ENCODE measurements around the gene LEF1.

LEF1 gene

GRCh38 chr4:108146819-108147218, 21.9 kb downstream of the LEF1 start:
- no peak overlapping the region for H2BK5ac ChIP-seq (ENCODE audit: low read length)
- H3K4ac ChIP-seq (ENCODE audit: low read length): no peak overlapping the region
- WGBS, 2 donors (ENCODE audit: extremely low coverage in 2 of 2, insufficient read length in 2 of 2, insufficient replicate concordance in 1 of 2): no CpG with 5 or more reads among the region's 5 CpGs
- no peak overlapping the region for H2AFZ ChIP-seq (ENCODE audit: low read length)
- no peak overlapping the region for H3K4me2 ChIP-seq (ENCODE audit: insufficient read depth, low read length, poor library complexity, severe bottlenecking)
- H3K14ac ChIP-seq (ENCODE audit: low read length): no peak overlapping the region
- H2BK15ac ChIP-seq (ENCODE audit: low read length): no peak overlapping the region
- no peak for DNase-seq (ENCODE audit: low spot score)
- H3K27me3 ChIP-seq (ENCODE audit: control insufficient read depth in 3 of 3, insufficient read depth in 3 of 3, low read depth in 1 of 3, low read length in 3 of 3): no peaks in the 10 kb centered on the region
- H3K4me1 ChIP-seq (ENCODE audit: control insufficient read depth in 2 of 2, insufficient read depth in 1 of 2, low read depth in 1 of 2, low read length in 2 of 2): peaks cover 10% of the 10 kb centered on the region in 2 donors
- H3K79me1 ChIP-seq (ENCODE audit: low read depth, low read length): peaks cover 1% of the 10 kb centered on the region
- no peak overlapping the region for H3K18ac ChIP-seq (ENCODE audit: low read length)
- H3K27ac ChIP-seq (replicated peaks; ENCODE audit: low read length): no peak overlapping the region
- H2BK12ac ChIP-seq (ENCODE audit: low read length): no peak overlapping the region
- H3K4me3 ChIP-seq (ENCODE audit: low read length in 2 of 2): no peak overlapping the region
- no peak overlapping the region for H3K23ac ChIP-seq (ENCODE audit: low read depth, low read length, poor library complexity)
- H3K36me3 ChIP-seq (replicated peaks in 1 of 2; ENCODE audit: control insufficient read depth in 2 of 2, insufficient read depth in 2 of 2, low read length in 2 of 2): no peaks in the 10 kb centered on the region
- no peak overlapping the region for H3K9ac ChIP-seq (ENCODE audit: low read depth, low read length, poor library complexity)
- H3K9me3 ChIP-seq (replicated peaks in 1 of 2; ENCODE audit: control insufficient read depth in 2 of 2, insufficient read depth in 1 of 2, low read depth in 1 of 2, low read length in 2 of 2): no peaks in the 10 kb centered on the region
- H4K8ac ChIP-seq (ENCODE audit: low read depth, low read length): no peak overlapping the region
- no peak overlapping the region for H2AK5ac ChIP-seq (ENCODE audit: low read depth, low read length)
- no peak overlapping the region for H4K91ac ChIP-seq (ENCODE audit: low read depth, low read length, poor library complexity)
- H2BK120ac ChIP-seq (ENCODE audit: low read depth, low read length): no peak overlapping the region

DNA sequence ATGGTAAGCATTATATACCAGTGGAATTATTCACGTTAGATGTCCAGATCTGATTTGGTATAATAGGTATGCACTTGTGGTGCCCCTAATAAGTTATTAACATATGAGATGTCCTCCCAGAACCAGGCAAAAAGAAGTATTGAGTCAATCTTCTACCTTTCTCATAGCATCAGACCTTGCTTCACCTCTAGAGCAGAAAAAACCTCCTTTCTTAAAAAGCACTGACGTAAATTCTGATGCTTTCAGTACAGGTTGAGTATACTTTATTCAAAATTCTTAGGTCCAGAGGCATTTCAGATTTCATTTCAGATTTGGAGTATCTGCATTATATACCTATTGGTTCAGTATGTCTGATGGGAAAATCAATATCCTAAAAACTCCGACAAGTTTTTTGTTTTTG, 22.4 kb downstream of the LEF1 start:
- H2AK5ac ChIP-seq (ENCODE audit: low read depth, low read length): no peak overlapping the region
- H3K4me1 ChIP-seq (ENCODE audit: control insufficient read depth in 2 of 2, insufficient read depth in 1 of 2, low read depth in 1 of 2, low read length in 2 of 2): peaks cover 12 to 15% of the 10 kb centered on the region in 2 donors
- H3K4me3 ChIP-seq (ENCODE audit: low read length in 2 of 2): no peak overlapping the region
- H3K9ac ChIP-seq (ENCODE audit: low read depth, low read length, poor library complexity): no peak overlapping the region
- H3K79me1 ChIP-seq (ENCODE audit: low read depth, low read length): peaks cover 1% of the 10 kb centered on the region
- H3K4ac ChIP-seq (ENCODE audit: low read length): no peak overlapping the region
- H3K18ac ChIP-seq (ENCODE audit: low read length): no peak overlapping the region
- H3K4me2 ChIP-seq (ENCODE audit: insufficient read depth, low read length, poor library complexity, severe bottlenecking): no peak overlapping the region
- H2BK12ac ChIP-seq (ENCODE audit: low read length): no peak overlapping the region
- no peak overlapping the region for H3K14ac ChIP-seq (ENCODE audit: low read length)
- H3K27ac ChIP-seq (replicated peaks; ENCODE audit: low read length): no peak overlapping the region
- no CpG with 5 or more reads among the region's 3 CpGs for WGBS, 2 donors (ENCODE audit: extremely low coverage in 2 of 2, insufficient read length in 2 of 2, insufficient replicate concordance in 1 of 2)
- DNase-seq (ENCODE audit: low spot score): no peak
- no peak overlapping the region for H3K23ac ChIP-seq (ENCODE audit: low read depth, low read length, poor library complexity)
- no peak overlapping the region for H2BK5ac ChIP-seq (ENCODE audit: low read length)
- no peak overlapping the region for H2AFZ ChIP-seq (ENCODE audit: low read length)
- no peak overlapping the region for H2BK120ac ChIP-seq (ENCODE audit: low read depth, low read length)
- no peak overlapping the region for H4K91ac ChIP-seq (ENCODE audit: low read depth, low read length, poor library complexity)
- H2BK15ac ChIP-seq (ENCODE audit: low read length): no peak overlapping the region
- H3K9me3 ChIP-seq (replicated peaks in 1 of 2; ENCODE audit: control insufficient read depth in 2 of 2, insufficient read depth in 1 of 2, low read depth in 1 of 2, low read length in 2 of 2): no peaks in the 10 kb centered on the region
- H3K36me3 ChIP-seq (replicated peaks in 1 of 2; ENCODE audit: control insufficient read depth in 2 of 2, insufficient read depth in 2 of 2, low read length in 2 of 2): no peaks in the 10 kb centered on the region
- no peaks in the 10 kb centered on the region for H3K27me3 ChIP-seq (ENCODE audit: control insufficient read depth in 3 of 3, insufficient read depth in 3 of 3, low read depth in 1 of 3, low read length in 3 of 3)
- no peak overlapping the region for H4K8ac ChIP-seq (ENCODE audit: low read depth, low read length)

DNA sequence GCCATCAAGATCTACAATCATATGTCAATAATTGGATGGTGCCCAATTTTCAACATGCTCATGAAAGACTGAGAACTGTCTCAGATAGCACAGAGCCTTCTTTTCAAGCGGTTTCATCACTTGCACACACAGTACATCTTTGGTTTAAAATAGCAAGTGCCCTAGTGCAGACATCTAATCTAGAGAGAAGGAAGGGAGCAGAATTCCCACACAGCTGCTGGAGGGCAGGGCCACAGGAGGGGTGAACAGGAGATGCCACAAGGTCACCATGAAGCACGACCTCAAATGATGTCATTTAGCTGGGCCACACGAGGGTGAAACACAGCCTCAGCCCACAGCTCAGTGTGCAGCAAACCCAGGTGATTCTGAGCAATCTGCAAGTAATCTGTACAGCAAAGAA, 24.3 kb downstream of the LEF1 start:
- H2BK120ac ChIP-seq (ENCODE audit: low read depth, low read length): no peak overlapping the region
- no peak for DNase-seq (ENCODE audit: low spot score)
- no CpG with 5 or more reads among the region's 3 CpGs for WGBS, 2 donors (ENCODE audit: extremely low coverage in 2 of 2, insufficient read length in 2 of 2, insufficient replicate concordance in 1 of 2)
- H2BK5ac ChIP-seq (ENCODE audit: low read length): no peak overlapping the region
- H3K27ac ChIP-seq (replicated peaks; ENCODE audit: low read length): no peak overlapping the region
- no peak overlapping the region for H2BK12ac ChIP-seq (ENCODE audit: low read length)
- H2BK15ac ChIP-seq (ENCODE audit: low read length): no peak overlapping the region
- H3K79me1 ChIP-seq (ENCODE audit: low read depth, low read length): peaks cover 1% of the 10 kb centered on the region
- H3K9me3 ChIP-seq (replicated peaks in 1 of 2; ENCODE audit: control insufficient read depth in 2 of 2, insufficient read depth in 1 of 2, low read depth in 1 of 2, low read length in 2 of 2): no peaks in the 10 kb centered on the region
- H3K23ac ChIP-seq (ENCODE audit: low read depth, low read length, poor library complexity): no peak overlapping the region
- H2AK5ac ChIP-seq (ENCODE audit: low read depth, low read length): no peak overlapping the region
- H3K27me3 ChIP-seq (ENCODE audit: control insufficient read depth in 3 of 3, insufficient read depth in 3 of 3, low read depth in 1 of 3, low read length in 3 of 3): no peaks in the 10 kb centered on the region
- no peak overlapping the region for H3K14ac ChIP-seq (ENCODE audit: low read length)
- H3K4me3 ChIP-seq (ENCODE audit: low read length in 2 of 2): peak overlapping the region in 1 of 2 donors; percentile 34
- H3K9ac ChIP-seq (ENCODE audit: low read depth, low read length, poor library complexity): no peak overlapping the region
- no peak overlapping the region for H3K18ac ChIP-seq (ENCODE audit: low read length)
- peak overlapping the region; percentile 77 for H4K8ac ChIP-seq (ENCODE audit: low read depth, low read length)
- H4K91ac ChIP-seq (ENCODE audit: low read depth, low read length, poor library complexity): no peak overlapping the region
- H3K4ac ChIP-seq (ENCODE audit: low read length): no peak overlapping the region
- no peak overlapping the region for H3K4me2 ChIP-seq (ENCODE audit: insufficient read depth, low read length, poor library complexity, severe bottlenecking)
- no peaks in the 10 kb centered on the region for H3K36me3 ChIP-seq (replicated peaks in 1 of 2; ENCODE audit: control insufficient read depth in 2 of 2, insufficient read depth in 2 of 2, low read length in 2 of 2)
- peaks cover 15 to 19% of the 10 kb centered on the region in 2 donors for H3K4me1 ChIP-seq (ENCODE audit: control insufficient read depth in 2 of 2, insufficient read depth in 1 of 2, low read depth in 1 of 2, low read length in 2 of 2)
- H2AFZ ChIP-seq (ENCODE audit: low read length): no peak overlapping the region

GRCh38 chr4:108143515-108143914, 25.2 kb downstream of the LEF1 start:
- Histone ChIP-seq H3K9me3 (replicated peaks in 1 of 2; ENCODE audit: control insufficient read depth in 2 of 2, insufficient read depth in 1 of 2, low read depth in 1 of 2, low read length in 2 of 2) (no peaks in the 10 kb centered on the region), H4K8ac (ENCODE audit: low read depth, low read length) (no peak overlapping the region), H2AFZ (ENCODE audit: low read length) (no peak overlapping the region), H3K23ac (ENCODE audit: low read depth, low read length, poor library complexity) (no peak overlapping the region), H3K18ac (ENCODE audit: low read length) (no peak overlapping the region), H3K4me2 (ENCODE audit: insufficient read depth, low read length, poor library complexity, severe bottlenecking) (no peak overlapping the region), H3K27ac (replicated peaks; ENCODE audit: low read length) (no peak overlapping the region), H3K4ac (ENCODE audit: low read length) (no peak overlapping the region), H2BK12ac (ENCODE audit: low read length) (no peak overlapping the region), H2AK5ac (ENCODE audit: low read depth, low read length) (no peak overlapping the region), H2BK120ac (ENCODE audit: low read depth, low read length) (no peak overlapping the region), H3K4me1 (ENCODE audit: control insufficient read depth in 2 of 2, insufficient read depth in 1 of 2, low read depth in 1 of 2, low read length in 2 of 2) (peaks cover 15 to 19% of the 10 kb centered on the region in 2 donors), H2BK15ac (ENCODE audit: low read length) (no peak overlapping the region), H3K9ac (ENCODE audit: low read depth, low read length, poor library complexity) (no peak overlapping the region), H3K36me3 (replicated peaks in 1 of 2; ENCODE audit: control insufficient read depth in 2 of 2, insufficient read depth in 2 of 2, low read length in 2 of 2) (no peaks in the 10 kb centered on the region), H3K4me3 (ENCODE audit: low read length in 2 of 2) (no peak overlapping the region), H3K27me3 (ENCODE audit: control insufficient read depth in 3 of 3, insufficient read depth in 3 of 3, low read depth in 1 of 3, low read length in 3 of 3) (no peaks in the 10 kb centered on the region), H4K91ac (ENCODE audit: low read depth, low read length, poor library complexity) (no peak overlapping the region), H3K79me1 (ENCODE audit: low read depth, low read length) (peaks cover 1% of the 10 kb centered on the region), H2BK5ac (ENCODE audit: low read length) (no peak overlapping the region), H3K14ac (ENCODE audit: low read length) (no peak overlapping the region)
- DNase-seq (ENCODE audit: low spot score): no peak
- no CpG with 5 or more reads among the region's 4 CpGs for WGBS, 2 donors (ENCODE audit: extremely low coverage in 2 of 2, insufficient read length in 2 of 2, insufficient replicate concordance in 1 of 2)
